IPS-15b (cell line): Measurements from ENCODE around the gene NBEAL2.

ENCODE experiments used
- H3K27me3 ChIP-seq: one replicate; pipeline ENCODE4 v1.6.1; 2013; ENCODE audit warnings: low read length; ENCODE audit not compliant: control insufficient read depth, insufficient read depth
- H3K36me3 ChIP-seq: one replicate; pipeline ENCODE4 v1.6.1; 2013; ENCODE audit warnings: low read length; ENCODE audit not compliant: control insufficient read depth, insufficient read depth
- H3K4me1 ChIP-seq: one replicate; pipeline ENCODE4 v1.6.1; 2013; ENCODE audit warnings: mild to moderate bottlenecking, low read length; ENCODE audit not compliant: control insufficient read depth, insufficient read depth
- H3K4me3 ChIP-seq: one replicate; pipeline ENCODE4 v1.5.1; 2013; ENCODE audit warnings: low read depth, low read length
- H3K9ac ChIP-seq: one replicate; pipeline ENCODE4 v1.6.1; 2013; ENCODE audit warnings: low read depth, mild to moderate bottlenecking, low read length
- H3K9me3 ChIP-seq: one replicate; pipeline ENCODE4 v1.6.1; 2013; ENCODE audit warnings: mild to moderate bottlenecking, low read length; ENCODE audit not compliant: control insufficient read depth, insufficient read depth

The NBEAL2 gene

DNA sequence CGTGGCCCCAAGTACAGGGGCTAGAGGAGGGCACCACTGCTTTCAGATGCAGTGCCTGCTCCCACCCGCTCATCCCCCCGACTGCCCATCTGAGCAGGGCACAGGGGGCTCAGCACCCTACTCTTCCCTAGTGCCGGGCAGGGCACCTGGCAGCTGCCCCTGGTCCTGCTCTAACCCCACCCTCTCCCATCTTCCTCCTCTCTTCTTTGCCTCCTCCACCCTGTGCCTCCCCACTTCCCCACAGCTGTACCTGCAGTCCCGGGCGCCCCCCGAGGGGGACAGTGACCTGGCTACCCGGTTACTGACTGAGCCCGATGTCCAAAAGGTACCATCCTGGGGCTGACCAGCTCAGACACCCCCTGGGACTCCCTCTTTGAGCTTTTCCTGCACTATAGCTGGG lies 12.8 kb downstream of the NBEAL2 start:
- Histone ChIP-seq H3K27me3 (no peaks in the 10 kb centered on the region), H3K4me3 (no peak overlapping the region), H3K36me3 (peaks cover 19% of the 10 kb centered on the region), H3K9ac (no peak overlapping the region), H3K9me3 (no peaks in the 10 kb centered on the region), H3K4me1 (peaks cover 8% of the 10 kb centered on the region)

GRCh38 chr3:46993292-46993691 lies 13.8 kb downstream of the NBEAL2 start:
- H3K27me3 ChIP-seq: no peaks in the 10 kb centered on the region
- H3K4me1 ChIP-seq: peaks cover 3% of the 10 kb centered on the region
- H3K4me3 ChIP-seq: no peak overlapping the region
- H3K9ac ChIP-seq: no peak overlapping the region
- H3K9me3 ChIP-seq: no peaks in the 10 kb centered on the region
- H3K36me3 ChIP-seq: peaks cover 19% of the 10 kb centered on the region

- H3K27me3 ChIP-seq: no peaks in the 10 kb centered on the region
- H3K36me3 ChIP-seq: peaks cover 17% of the 10 kb centered on the region
- H3K4me1 ChIP-seq: no peaks in the 10 kb centered on the region
- no peak overlapping the region for H3K9ac ChIP-seq
- no peaks in the 10 kb centered on the region for H3K9me3 ChIP-seq
- no peak overlapping the region for H3K4me3 ChIP-seq
Measured at GRCh38 chr3:46993986-46994385, 14.5 kb downstream of the NBEAL2 start.

DNA sequence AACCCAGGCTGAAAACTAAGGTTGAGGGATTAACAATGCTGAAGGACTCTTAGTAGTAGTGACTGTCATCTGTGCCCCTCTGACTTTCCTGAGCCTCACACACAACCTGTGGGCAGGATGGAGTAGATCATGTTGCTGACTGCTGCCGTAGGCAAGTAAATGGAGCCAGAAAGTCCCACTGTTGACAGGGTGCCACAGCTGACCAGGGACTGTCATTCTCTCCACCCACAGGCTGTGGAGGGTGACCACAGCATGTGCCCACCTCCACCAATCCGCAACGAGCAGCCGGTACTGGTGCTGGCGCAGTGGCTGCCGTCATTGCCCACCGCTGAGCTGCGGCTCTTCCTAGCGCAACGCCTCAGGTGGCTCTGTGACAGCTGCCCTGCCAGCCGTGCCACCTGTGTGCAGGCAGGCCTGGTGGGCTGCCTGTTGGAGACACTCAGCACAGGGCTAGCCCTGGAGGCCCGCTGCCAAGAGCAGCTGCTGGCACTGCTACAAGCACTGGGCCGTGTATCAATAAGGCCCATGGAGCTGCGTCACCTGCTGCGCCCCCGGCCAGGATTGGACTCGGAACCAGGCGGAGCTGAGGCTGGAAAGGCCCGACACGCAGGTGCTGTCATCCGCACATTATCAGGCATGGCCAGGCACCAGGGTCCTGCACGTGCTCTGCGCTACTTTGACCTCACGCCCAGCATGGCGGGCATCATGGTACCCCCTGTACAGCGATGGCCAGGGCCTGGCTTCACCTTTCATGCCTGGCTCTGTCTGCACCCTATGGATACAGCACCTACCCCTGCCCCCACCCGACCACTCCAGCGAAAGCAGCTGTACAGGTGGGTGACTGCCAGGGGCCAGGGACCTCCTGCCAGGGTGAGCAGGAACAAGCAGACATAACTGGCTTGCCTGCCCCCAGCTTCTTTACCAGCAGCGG lies 15.6 kb downstream of the NBEAL2 start:
- Histone ChIP-seq H3K27me3 (no peaks in the 10 kb centered on the region), H3K9me3 (no peaks in the 10 kb centered on the region), H3K9ac (no peak overlapping the region), H3K4me1 (no peaks in the 10 kb centered on the region), H3K36me3 (peaks cover 24% of the 10 kb centered on the region), H3K4me3 (no peak overlapping the region)

- Histone ChIP-seq H3K4me3 (no peak overlapping the region), H3K9ac (no peak overlapping the region), H3K36me3 (peaks cover 34% of the 10 kb centered on the region), H3K9me3 (no peaks in the 10 kb centered on the region), H3K27me3 (no peaks in the 10 kb centered on the region), H3K4me1 (no peaks in the 10 kb centered on the region)
Measured at GRCh38 chr3:46995901-46996562, 16.6 kb downstream of the NBEAL2 start.

GRCh38 chr3:46996689-46997452 lies 17.4 kb downstream of the NBEAL2 start:
- Histone ChIP-seq H3K36me3 (peaks cover 37% of the 10 kb centered on the region), H3K9me3 (no peaks in the 10 kb centered on the region), H3K9ac (no peak overlapping the region), H3K4me1 (no peaks in the 10 kb centered on the region), H3K27me3 (no peaks in the 10 kb centered on the region), H3K4me3 (no peak overlapping the region)

DNA sequence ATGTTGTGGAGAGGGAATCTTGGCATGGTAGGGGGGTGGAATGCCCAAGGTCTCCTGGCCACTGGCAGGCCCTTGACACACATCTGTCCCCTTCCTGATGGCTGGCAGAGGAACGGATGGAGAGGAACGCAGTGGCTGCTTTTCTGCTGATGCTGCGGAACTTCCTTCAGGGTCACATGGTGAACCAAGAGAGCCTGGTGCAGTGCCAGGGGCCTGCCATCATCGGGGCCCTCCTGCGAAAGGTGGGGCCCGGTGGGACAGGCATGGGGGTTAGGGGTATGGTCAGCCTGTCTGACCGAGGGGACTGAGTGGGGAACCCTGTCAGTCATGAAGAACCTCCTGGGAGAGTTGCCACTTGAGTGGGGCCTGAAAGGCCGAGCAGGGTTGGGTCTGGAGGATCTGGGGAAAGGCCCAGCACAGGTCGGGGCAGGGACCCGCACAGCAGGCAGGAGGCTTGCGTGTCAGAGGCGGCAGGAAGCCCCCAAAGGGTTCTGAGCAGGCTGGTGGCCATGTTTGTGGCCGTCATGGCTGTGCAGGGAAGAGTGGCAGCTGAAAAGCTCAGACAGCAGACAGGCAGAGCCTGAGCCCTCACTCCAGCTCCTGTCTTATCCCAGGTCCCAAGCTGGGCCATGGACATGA lies 18.1 kb downstream of the NBEAL2 start:
- Histone ChIP-seq H3K27me3 (no peaks in the 10 kb centered on the region), H3K4me1 (no peaks in the 10 kb centered on the region), H3K9me3 (no peaks in the 10 kb centered on the region), H3K36me3 (peaks cover 42% of the 10 kb centered on the region), H3K9ac (no peak overlapping the region), H3K4me3 (no peak overlapping the region)

- Histone ChIP-seq H3K9me3 (no peaks in the 10 kb centered on the region), H3K4me3 (no peak overlapping the region), H3K36me3 (peaks cover 48% of the 10 kb centered on the region)
Measured at GRCh38 chr3:46998121-46998851, 18.8 kb downstream of the NBEAL2 start.

GRCh38 chr3:46998852-46999515 lies 19.5 kb downstream of the NBEAL2 start:
- H3K9ac ChIP-seq: no peak overlapping the region
- H3K27me3 ChIP-seq: no peaks in the 10 kb centered on the region
- H3K36me3 ChIP-seq: peaks cover 55% of the 10 kb centered on the region
- H3K9me3 ChIP-seq: no peaks in the 10 kb centered on the region
- no peak overlapping the region for H3K4me3 ChIP-seq
- no peaks in the 10 kb centered on the region for H3K4me1 ChIP-seq

More at GRCh38 chr3:46998121-46998851, 18.8 kb downstream of the NBEAL2 start:
- Histone ChIP-seq H3K4me1 (no peaks in the 10 kb centered on the region), H3K27me3 (no peaks in the 10 kb centered on the region), H3K9ac (no peak overlapping the region)

DNA sequence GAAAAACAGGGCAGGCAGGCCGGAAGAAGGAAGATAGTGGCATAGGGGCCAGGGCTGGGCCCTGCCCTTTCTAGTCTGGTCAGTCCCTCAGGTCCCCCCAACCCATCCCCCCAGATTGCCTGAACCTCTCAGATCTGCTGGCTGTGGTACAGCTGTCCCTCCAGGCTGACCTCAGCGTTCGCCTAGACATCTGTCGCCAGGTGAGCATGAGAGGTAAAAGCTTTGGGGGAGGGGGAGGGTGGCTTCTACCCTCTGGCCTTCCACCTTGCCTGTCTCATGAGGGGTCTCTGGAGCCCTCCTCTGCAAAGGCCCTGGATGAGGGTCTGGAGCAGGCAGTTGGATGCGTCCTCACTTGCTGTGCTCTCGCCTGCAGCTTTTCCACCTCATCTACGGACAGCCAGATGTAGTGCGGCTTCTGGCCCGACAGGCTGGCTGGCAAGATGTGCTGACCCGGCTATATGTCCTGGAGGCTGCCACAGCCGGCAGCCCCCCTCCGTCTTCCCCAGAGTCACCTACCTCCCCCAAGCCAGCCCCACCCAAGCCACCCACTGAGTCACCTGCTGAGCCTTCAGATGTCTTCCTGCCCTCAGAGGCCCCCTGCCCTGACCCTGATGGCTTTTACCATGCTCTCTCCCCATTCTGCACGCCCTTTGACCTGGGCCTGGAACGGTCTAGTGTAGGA lies 20.2 kb downstream of the NBEAL2 start:
- no peaks in the 10 kb centered on the region for H3K4me1 ChIP-seq
- H3K9me3 ChIP-seq: no peaks in the 10 kb centered on the region
- H3K27me3 ChIP-seq: no peaks in the 10 kb centered on the region
- H3K9ac ChIP-seq: no peak overlapping the region
- H3K36me3 ChIP-seq: peaks cover 56% of the 10 kb centered on the region
- H3K4me3 ChIP-seq: no peak overlapping the region
